Osteocyte (in vitro differentiated cells): ENCODE data around the gene MYBPC3. TPM values are rescaled to one million over a fixed set of nuclear protein-coding genes. Genes with fewer than 3 reads are reported as not detected.
A peak's percentile ranks its signal among the peaks of the same experiment; 100 is the strongest.

Experiments
- DNase-seq: peaks from one replicate; pipeline ENCODE4 v3.0.0; 2021; ENCODE audit warnings: mixed read lengths; ENCODE audit not compliant: unreplicated experiment; ENCODE audit errors: extremely low spot score
- H3K27ac Mint-ChIP-seq: one replicate; pipeline ENCODE4 v1.8.0; 2021; ENCODE audit warnings: mild to moderate bottlenecking, mixed read lengths; ENCODE audit not compliant: unreplicated experiment
- H3K27me3 Mint-ChIP-seq: one replicate; pipeline ENCODE4 v1.8.0; 2021; ENCODE audit warnings: mixed read lengths; ENCODE audit not compliant: unreplicated experiment
- H3K36me3 Mint-ChIP-seq: one replicate; pipeline ENCODE4 v1.8.0; 2021; ENCODE audit warnings: mixed read lengths; ENCODE audit not compliant: unreplicated experiment
- H3K4me1 Mint-ChIP-seq: one replicate; pipeline ENCODE4 v1.8.0; 2021; ENCODE audit warnings: mixed read lengths; ENCODE audit not compliant: unreplicated experiment
- H3K4me3 Mint-ChIP-seq: one replicate; pipeline ENCODE4 v1.8.0; 2021; ENCODE audit warnings: mild to moderate bottlenecking, moderate library complexity, mixed read lengths; ENCODE audit not compliant: unreplicated experiment
- H3K9me3 Mint-ChIP-seq: one replicate; pipeline ENCODE4 v1.8.0; 2021; ENCODE audit warnings: mixed read lengths; ENCODE audit not compliant: unreplicated experiment
- CTCF ChIP-seq: fragments of 200-600 bp; sonication (generic); IDR thresholded peaks from 2 replicates; pipeline ENCODE4 v1.5.0; 2021; ENCODE audit warnings: antibody characterized with exemption, mild to moderate bottlenecking, moderate library complexity
- total RNA-seq: library from RNA; stranded (reverse); gene quantifications from 2 replicates; pipeline ENCODE4 v1.2.1, GENCODE V29; 2021

Gene MYBPC3
- total RNA-seq, 1 donor from 2014 or later: not detected

- no peak overlapping the region for H3K4me3 Mint-ChIP-seq
- no peak for TF ChIP-seq CTCF
- no peaks in the 10 kb centered on the region for H3K4me1 Mint-ChIP-seq
- no peaks in the 10 kb centered on the region for H3K36me3 Mint-ChIP-seq
- no peaks in the 10 kb centered on the region for H3K27me3 Mint-ChIP-seq
- H3K27ac Mint-ChIP-seq: no peak overlapping the region
- DNase-seq: peak; percentile 80
- no peaks in the 10 kb centered on the region for H3K9me3 Mint-ChIP-seq
Measured at GRCh38 chr11:47377571-47378009, 25.1 kb upstream of the MYBPC3 start.

- Mint-ChIP-seq H3K27me3 (no peaks in the 10 kb centered on the region), H3K27ac (no peak overlapping the region)
- no peak for TF ChIP-seq CTCF
Measured at GRCh38 chr11:47376525-47377371, 24.2 kb upstream of the MYBPC3 start.

GRCh38 chr11:47376107-47376524 is 23.6 kb upstream of the MYBPC3 start:
- Mint-ChIP-seq H3K9me3 (no peaks in the 10 kb centered on the region), H3K27ac (no peak overlapping the region), H3K4me3 (no peak overlapping the region), H3K4me1 (no peaks in the 10 kb centered on the region), H3K36me3 (no peaks in the 10 kb centered on the region), H3K27me3 (no peaks in the 10 kb centered on the region)
- no peak for TF ChIP-seq CTCF
- no peak for DNase-seq

More at GRCh38 chr11:47376525-47377371, 24.2 kb upstream of the MYBPC3 start:
- H3K4me1 Mint-ChIP-seq: no peaks in the 10 kb centered on the region
- H3K36me3 Mint-ChIP-seq: no peaks in the 10 kb centered on the region
- H3K4me3 Mint-ChIP-seq: no peak overlapping the region
- peak; percentile 76 for DNase-seq
- H3K9me3 Mint-ChIP-seq: no peaks in the 10 kb centered on the region

GRCh38 chr11:47375546-47376085 is 23.1 kb upstream of the MYBPC3 start:
- H3K27ac Mint-ChIP-seq: no peak overlapping the region

More at GRCh38 chr11:47375546-47376085, 23.1 kb upstream of the MYBPC3 start:
- no peak overlapping the region for H3K4me3 Mint-ChIP-seq
- H3K27me3 Mint-ChIP-seq: no peaks in the 10 kb centered on the region
- no peak for TF ChIP-seq CTCF
- no peak for DNase-seq
- no peaks in the 10 kb centered on the region for H3K4me1 Mint-ChIP-seq
- H3K36me3 Mint-ChIP-seq: no peaks in the 10 kb centered on the region
- no peaks in the 10 kb centered on the region for H3K9me3 Mint-ChIP-seq
